ENCODE data around the gene DGCR8.

Gene DGCR8

DNA sequence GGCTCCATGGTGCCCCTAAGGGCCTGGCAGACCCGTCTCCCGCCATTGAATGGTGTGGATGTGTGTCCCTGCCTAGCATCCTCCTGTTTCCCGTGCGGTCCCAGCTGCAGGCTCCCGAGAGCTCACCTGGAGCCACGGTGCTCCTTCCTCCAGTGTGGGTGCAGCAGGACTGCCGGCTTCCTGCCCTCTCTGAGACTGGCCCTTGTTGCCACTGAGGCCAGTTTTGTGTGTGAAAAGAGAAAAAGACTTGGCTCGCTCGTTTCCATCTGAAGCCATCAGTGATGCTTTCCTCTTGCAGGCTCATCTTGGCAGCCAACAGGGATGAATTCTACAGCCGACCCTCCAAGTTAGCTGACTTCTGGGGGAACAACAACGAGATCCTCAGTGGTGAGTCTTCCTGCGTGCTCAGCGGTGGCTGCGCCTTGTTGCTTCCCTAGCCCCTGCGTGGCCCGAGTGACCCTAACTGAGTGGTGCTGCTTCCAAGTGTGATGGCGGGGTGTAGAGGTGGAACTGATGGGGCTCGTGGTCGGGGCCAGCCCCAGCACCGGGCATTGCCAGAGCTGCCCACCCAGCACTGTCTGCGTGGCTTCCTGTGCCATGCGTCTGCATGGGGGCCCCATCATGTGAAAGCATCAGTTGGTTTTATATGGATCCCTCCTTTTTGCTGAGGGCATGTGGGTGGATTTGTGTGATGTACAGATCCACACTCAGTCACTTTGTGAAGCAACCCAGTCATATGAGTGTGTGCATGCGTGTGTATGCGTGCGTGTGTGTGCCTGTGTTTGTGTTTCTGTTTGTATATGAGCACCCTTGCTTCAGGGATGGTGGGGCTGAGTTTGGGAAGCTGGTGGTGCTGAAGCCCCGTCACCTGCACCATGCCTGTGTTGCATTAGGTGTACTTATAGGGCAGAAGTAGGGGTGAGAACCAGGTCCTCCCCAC is 36.7 kb upstream of the DGCR8 start:
- TF ChIP-seq, protein P1, sequence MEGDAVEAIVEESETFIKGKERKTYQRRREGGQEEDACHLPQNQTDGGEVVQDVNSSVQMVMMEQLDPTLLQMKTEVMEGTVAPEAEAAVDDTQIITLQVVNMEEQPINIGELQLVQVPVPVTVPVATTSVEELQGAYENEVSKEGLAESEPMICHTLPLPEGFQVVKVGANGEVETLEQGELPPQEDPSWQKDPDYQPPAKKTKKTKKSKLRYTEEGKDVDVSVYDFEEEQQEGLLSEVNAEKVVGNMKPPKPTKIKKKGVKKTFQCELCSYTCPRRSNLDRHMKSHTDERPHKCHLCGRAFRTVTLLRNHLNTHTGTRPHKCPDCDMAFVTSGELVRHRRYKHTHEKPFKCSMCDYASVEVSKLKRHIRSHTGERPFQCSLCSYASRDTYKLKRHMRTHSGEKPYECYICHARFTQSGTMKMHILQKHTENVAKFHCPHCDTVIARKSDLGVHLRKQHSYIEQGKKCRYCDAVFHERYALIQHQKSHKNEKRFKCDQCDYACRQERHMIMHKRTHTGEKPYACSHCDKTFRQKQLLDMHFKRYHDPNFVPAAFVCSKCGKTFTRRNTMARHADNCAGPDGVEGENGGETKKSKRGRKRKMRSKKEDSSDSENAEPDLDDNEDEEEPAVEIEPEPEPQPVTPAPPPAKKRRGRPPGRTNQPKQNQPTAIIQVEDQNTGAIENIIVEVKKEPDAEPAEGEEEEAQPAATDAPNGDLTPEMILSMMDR (IDR thresholded peaks at IDR 0.05; ENCODE audit: low read depth, low read length), result no peak
- no peak overlapping the region for H3K4me3 ChIP-seq (ENCODE audit: low read depth, low read length)

DNA sequence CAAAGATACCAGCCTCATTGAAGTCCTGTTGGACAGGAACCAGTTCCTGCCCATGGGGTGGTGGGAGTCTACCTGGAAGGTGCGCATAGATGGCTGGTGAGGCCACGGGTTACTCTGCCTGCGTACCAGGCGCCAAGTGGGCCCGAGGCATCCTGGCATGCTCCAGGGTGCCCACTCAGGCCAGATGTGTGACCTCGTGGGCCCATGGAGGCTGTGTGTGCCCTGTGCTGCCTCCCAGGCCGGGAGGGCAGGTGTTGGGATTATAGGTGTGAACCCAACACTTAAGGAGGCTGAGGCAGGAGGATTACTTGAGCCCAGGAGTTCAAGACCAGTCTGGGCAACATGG is 36.1 kb upstream of the DGCR8 start:
- no peak overlapping the region for H3K4me3 ChIP-seq (ENCODE audit: low read depth, low read length)
- TF ChIP-seq, protein P1 (IDR thresholded peaks at IDR 0.05; ENCODE audit: low read depth, low read length), result no peak

DNA sequence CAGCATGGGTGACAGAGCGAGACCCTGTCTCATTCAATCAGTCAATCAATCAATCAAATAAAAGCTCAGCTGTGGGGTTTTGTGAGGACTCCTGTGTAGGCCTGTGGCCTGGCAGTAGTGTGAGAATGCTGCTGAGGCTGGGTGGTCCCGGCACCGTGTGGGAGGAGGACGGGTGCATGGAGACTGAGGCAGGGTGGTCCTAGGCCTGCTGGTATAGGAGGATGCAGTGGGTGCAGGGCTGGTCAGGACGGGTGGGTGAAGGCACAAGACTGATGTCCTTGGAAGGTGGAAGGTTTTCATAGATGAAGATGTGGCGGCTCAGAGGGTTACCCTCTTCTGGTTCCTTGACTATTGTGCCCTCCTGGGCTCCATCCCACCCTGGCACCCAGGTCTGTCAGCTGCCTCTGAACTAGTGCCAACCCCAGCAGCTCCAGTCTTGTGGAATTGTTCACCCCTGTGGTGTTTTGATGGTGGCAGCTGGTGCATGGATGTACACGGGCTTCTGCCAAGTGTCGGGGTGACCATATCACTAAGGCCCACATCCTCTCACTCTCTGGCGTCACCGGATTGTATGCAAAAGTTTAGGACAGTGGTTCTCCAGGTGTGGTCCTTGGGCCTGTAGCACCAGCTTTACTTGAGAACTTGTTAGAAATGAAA is 35.4 kb upstream of the DGCR8 start:
- TF ChIP-seq, protein P1 (IDR thresholded peaks at IDR 0.05; ENCODE audit: low read depth, low read length), result no peak

DNA sequence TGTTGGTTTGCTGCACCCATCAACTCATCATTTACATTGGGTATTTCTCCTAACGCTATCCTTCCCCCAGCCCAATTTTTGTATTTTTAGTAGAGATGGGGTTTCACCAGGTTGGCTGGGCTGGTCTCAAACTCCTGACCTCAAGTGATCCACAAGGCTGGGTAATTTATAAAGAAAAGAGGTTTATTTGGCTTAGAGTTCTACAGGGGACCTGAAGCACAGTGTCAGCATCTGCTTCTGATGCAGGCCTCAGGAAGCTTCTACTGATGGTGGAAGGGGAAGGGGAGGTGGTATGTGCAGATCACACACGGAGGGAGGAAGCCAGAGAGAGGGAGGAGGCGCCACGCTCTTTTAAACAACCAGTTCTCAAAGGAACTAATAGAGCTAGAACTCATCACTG is 33.3 kb upstream of the DGCR8 start:
- TF ChIP-seq, protein P1 (IDR thresholded peaks at IDR 0.05; ENCODE audit: low read depth, low read length), result no peak
- H3K4me3 ChIP-seq (ENCODE audit: low read depth, low read length), result no peak overlapping the region

More for the DNA sequence above, 35.4 kb upstream of the DGCR8 start:
- no peak overlapping the region for H3K4me3 ChIP-seq (ENCODE audit: low read depth, low read length)

DNA sequence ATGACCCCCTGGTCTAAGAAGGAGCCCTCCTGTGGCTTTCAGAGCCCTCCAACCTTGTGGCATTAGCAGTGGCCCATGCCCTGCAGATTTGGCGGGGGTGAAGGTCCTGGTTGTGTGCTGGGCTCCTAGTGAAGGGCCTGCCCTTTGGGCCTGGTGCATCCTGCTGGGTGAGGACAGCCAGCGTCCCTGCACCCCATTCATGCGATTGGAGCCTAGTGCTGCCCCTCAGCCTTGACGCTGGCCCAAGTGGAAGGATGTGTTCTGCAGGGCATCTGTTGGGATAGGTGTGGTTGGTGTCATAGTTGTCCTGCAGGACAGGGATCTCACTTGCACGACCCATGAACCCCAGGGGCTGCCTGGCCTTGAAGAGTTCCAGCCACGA is 28.1 kb upstream of the DGCR8 start:
- TF ChIP-seq, protein P1 (IDR thresholded peaks at IDR 0.05; ENCODE audit: low read depth, low read length), result no peak
- no peak overlapping the region for H3K4me3 ChIP-seq (ENCODE audit: low read depth, low read length)

DNA sequence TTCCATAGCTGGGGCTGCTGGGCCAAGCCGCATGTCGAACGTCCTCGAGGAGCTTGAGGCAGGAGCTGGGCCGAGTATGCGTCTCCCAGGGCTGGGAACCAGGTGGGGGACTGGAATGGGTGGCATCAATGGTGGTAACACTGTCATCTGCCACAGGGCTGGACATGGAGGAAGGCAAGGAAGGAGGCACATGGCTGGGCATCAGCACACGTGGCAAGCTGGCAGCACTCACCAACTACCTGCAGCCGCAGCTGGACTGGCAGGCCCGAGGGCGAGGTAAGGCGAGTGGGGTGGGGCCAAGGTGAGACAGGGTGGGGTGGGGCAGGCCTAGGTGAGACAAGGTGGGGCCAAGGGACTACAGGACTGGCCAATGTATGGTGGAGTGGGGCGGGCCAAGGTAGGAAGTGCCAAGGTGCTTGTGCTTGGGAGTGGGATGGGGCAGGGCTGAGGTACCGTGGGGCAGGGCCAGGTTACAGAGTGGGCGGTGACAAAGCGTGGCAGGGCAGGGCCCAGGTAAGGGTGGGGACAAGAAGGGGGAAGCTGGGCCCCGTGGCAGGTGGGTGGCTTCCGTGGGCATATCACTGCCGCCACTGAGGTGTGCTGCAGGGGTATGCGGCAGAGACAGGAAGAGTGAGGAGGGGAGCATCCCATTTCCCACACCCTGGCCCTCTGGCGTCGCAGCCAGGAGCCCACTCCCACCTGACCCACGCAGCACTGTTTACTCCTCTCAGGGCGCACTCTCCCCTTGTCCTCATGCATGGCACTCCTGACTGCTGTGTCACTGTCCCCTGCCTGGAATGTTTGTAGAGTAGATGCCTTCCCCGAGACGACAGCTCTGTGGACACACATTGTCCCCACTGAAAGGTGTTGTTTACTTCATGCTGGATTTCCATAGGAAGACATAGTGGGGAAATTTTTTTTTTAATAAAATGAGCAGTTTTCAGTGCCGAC is 27.5 kb upstream of the DGCR8 start:
- H3K4me3 ChIP-seq (ENCODE audit: low read depth, low read length), result no peak overlapping the region
- TF ChIP-seq, protein P1 (IDR thresholded peaks at IDR 0.05; ENCODE audit: low read depth, low read length), result no peak

Measured in WI38 (cell line).